GM06990 (cell line): ENCODE data around the gene ATIC.

ENCODE experiments used
- DNase-seq: peaks from one replicate; pipeline ENCODE4 v3.0.0-alpha.2; 2011; ENCODE audit not compliant: insufficient read length; ENCODE audit errors: extremely low read depth
- H3K27me3 ChIP-seq: replicated peaks from 2 replicates; pipeline ENCODE4 v1.6.0; 2011; ENCODE audit warnings: low read length; ENCODE audit not compliant: control insufficient read depth, insufficient read depth
- H3K36me3 ChIP-seq: 2 replicates; pipeline ENCODE4 v1.5.1; 2011; ENCODE audit warnings: low read length; ENCODE audit not compliant: control insufficient read depth, insufficient read depth
- H3K4me3 ChIP-seq: replicated peaks from 2 replicates; pipeline ENCODE4 v1.5.1; 2011; ENCODE audit warnings: low read depth, mild to moderate bottlenecking, control low read depth, low read length
- CTCF ChIP-seq: IDR thresholded peaks from 2 replicates; pipeline ENCODE4 v1.5.1; 2011; ENCODE audit warnings: low read length, control low read depth, mild to moderate bottlenecking, inconsistent platforms; ENCODE audit not compliant: insufficient read depth, poor library complexity, severe bottlenecking

Gene ATIC

GRCh38 chr2:215354771-215355695 lies 43.2 kb downstream of the ATIC start:
- DNase-seq, result no peak
- Histone ChIP-seq H3K27me3 (no peaks in the 10 kb centered on the region), H3K36me3 (peaks cover 8% of the 10 kb centered on the region), H3K4me3 (no peak overlapping the region)
- TF ChIP-seq CTCF, result no peak

- Histone ChIP-seq H3K36me3 (peaks cover 6% of the 10 kb centered on the region), H3K27me3 (no peaks in the 10 kb centered on the region), H3K4me3 (no peak overlapping the region)
- no peak for TF ChIP-seq CTCF
- no peak for DNase-seq
Measured at GRCh38 chr2:215355801-215356200, 43.9 kb downstream of the ATIC start.

- Histone ChIP-seq H3K36me3 (peaks cover 4% of the 10 kb centered on the region), H3K27me3 (no peaks in the 10 kb centered on the region), H3K4me3 (no peak overlapping the region)
- DNase-seq, result no peak
- no peak for TF ChIP-seq CTCF
Measured at GRCh38 chr2:215356334-215356947, 44.6 kb downstream of the ATIC start.

GRCh38 chr2:215356948-215357461 lies 45.1 kb downstream of the ATIC start:
- TF ChIP-seq CTCF, result no peak
- peaks cover 6% of the 10 kb centered on the region for H3K36me3 ChIP-seq
- no peak for DNase-seq
- no peak overlapping the region for H3K4me3 ChIP-seq
- no peaks in the 10 kb centered on the region for H3K27me3 ChIP-seq

GRCh38 chr2:215357660-215358059 lies 45.8 kb downstream of the ATIC start:
- DNase-seq, result no peak
- Histone ChIP-seq H3K27me3 (no peaks in the 10 kb centered on the region), H3K4me3 (no peak overlapping the region), H3K36me3 (peaks cover 9% of the 10 kb centered on the region)
- TF ChIP-seq CTCF, result no peak
